ENCODE data around the gene CNTNAP5.

CNTNAP5 gene

DNA sequence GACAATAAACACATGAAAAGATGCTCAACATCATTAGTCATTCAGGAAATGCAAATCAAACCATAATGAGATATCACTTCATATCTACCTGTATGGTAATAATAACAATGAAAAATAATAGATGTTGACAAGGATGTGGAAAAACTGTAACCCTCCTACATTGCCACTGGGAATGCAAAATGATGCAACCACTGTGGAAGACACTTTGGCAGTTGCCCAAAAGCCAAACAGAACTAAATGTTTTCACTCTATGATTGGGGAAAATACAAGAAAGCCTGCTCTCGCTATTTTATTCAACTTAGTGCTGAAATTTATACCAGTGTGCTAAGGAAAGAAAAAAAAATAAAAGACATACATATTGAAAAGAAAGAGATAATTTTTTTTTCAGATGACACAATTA lies 934.5 kb downstream of the CNTNAP5 start:
- DNase-seq, result no peak

DNA sequence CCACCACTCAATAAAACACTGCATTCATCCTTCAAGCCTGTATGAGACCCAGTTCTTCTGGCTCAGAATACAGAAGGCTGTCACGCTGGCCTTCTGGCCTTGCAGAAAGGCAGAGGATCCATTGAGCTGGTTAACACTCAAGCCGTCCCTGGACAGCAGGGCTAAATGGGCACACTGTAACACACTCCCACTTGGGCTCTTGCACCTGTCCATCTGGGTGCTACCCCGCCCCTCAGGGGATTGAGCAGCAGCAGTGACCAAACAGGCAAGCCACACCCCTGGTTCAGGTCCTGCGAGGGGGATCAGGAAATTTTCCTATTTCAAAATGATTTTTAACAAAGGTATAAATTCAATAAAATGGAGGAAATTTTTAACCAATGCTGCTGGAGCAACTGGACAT lies 936.0 kb downstream of the CNTNAP5 start:
- DNase-seq, result no peak
